Neural cell (in vitro differentiated cells): Measurements from ENCODE around the gene G6PD.

Experiments used
- EZH2 ChIP-seq: fragments of 200-600, 300-800 bp; shearing (Covaris generic), sonication (generic); IDR thresholded peaks from 2 replicates; pipeline ENCODE4 v1.6.1; 2014; ENCODE audit warnings: antibody characterized with exemption, low read length, borderline replicate concordance, mild to moderate bottlenecking; ENCODE audit not compliant: insufficient read depth, poor library complexity, severe bottlenecking
- POLR2AphosphoS5 ChIP-seq: IDR thresholded peaks from 2 replicates; pipeline ENCODE4 v1.6.1; 2012
- TF ChIP-seq, protein P1 (sequence below): fragments of 450-650 bp; IDR thresholded peaks from 2 replicates; pipeline ENCODE4 v1.5.1; 2014; ENCODE audit warnings: antibody characterized with exemption, mild to moderate bottlenecking, moderate library complexity; ENCODE audit not compliant: poor library complexity, severe bottlenecking

DNA sequence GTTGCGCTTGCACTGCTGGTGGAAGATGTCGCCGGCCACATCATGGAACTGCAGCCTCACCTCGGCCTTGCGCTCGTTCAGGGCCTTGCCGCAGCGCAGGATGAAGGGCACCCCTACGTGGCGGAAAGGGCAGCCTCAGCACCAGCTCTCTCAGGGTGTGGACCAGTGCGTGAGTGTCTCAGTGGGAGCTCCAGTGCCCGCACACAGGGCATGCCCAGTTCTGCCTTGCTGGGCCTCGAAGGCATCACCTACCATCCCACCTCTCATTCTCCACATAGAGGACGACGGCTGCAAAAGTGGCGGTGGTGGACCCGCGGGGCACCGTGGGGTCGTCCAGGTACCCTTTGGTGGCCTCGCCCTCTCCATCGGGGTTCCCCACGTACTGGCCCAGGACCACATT, 14.0 kb downstream of the G6PD start:
- TF ChIP-seq, protein P1, sequence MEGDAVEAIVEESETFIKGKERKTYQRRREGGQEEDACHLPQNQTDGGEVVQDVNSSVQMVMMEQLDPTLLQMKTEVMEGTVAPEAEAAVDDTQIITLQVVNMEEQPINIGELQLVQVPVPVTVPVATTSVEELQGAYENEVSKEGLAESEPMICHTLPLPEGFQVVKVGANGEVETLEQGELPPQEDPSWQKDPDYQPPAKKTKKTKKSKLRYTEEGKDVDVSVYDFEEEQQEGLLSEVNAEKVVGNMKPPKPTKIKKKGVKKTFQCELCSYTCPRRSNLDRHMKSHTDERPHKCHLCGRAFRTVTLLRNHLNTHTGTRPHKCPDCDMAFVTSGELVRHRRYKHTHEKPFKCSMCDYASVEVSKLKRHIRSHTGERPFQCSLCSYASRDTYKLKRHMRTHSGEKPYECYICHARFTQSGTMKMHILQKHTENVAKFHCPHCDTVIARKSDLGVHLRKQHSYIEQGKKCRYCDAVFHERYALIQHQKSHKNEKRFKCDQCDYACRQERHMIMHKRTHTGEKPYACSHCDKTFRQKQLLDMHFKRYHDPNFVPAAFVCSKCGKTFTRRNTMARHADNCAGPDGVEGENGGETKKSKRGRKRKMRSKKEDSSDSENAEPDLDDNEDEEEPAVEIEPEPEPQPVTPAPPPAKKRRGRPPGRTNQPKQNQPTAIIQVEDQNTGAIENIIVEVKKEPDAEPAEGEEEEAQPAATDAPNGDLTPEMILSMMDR, result no peak
- TF ChIP-seq POLR2AphosphoS5 (no peak), EZH2 (no peak)
